Stimulated activated CD8-positive, alpha-beta memory T cell treated with anti-CD3 and anti-CD28 coated beads, Interleukin-15, amount 100 ng/mL, for 48 hours (primary cell): ENCODE measurements around the gene AFG3L2.

ENCODE experiments used
- DNase-seq, 2 donors: peaks; one replicate each; pipeline ENCODE4 v3.0.0-alpha.2; 2020; ENCODE audit warnings: low read depth in 2 of 2

AFG3L2 gene

DNA sequence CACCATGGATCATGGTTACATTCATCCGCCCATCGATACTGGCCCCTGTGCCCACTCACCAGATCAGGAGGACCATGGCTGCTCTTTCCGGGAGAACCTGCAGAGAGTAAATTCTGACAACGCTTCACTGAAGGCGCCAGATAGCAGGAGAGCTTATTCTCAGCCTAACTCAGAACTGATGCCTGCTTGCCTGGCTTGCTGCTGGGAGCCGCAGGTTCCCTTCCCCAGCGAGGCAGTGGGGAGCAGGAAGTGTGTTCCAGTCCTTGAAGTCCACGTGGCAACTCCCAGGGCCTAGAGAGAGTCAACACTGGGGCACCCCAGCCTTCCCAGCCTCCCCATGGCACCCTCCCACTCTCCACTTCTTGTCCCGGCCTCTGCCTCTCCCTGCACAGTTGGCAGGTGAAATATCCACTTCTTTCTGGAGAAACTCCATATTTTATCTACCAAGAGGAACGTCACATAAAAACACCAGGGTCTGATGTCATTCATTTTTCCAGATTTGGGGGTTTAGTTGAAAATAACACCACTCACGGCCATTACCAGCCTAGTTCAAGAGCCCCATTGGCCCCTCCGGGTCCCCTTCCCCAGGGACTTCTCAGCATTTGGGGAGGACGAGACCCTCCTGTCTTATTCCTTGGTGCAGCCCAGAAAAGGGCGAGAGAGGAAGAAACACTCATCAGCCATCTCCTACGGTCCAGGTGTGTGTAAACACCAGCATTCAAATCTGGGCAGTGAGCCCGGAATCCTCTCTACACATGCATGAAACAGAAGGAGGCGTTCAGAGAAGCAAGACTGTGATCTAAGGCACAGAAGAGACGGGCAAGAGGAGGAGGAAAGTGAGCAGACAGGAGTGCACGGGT, 72.4 kb downstream of the AFG3L2 start:
- DNase-seq: no peak

GRCh38 chr18:12302391-12303147, 74.5 kb downstream of the AFG3L2 start:
- DNase-seq: no peak

GRCh38 chr18:12301263-12302005, 75.6 kb downstream of the AFG3L2 start:
- DNase-seq: no peak

DNA sequence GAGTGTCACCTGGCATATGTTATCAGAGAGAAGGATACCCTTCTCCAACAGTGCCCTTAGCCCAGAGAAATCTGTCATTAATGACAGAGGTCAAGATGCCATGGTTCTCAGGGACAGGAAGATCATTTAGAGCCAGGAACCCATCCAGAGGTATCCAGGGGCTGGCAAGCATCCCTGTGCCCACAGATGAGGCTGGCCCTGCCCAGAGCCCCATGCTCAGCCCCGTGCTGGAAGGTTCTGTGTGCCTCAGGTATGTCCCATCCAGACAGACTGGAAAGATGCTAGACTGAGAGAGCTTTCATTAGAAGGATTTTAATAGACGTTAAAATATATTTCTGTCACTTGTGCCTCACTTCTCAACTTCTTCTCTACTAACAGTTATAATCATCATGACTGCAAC, 77.2 kb downstream of the AFG3L2 start:
- no peak for DNase-seq

GRCh38 chr18:12296457-12296856, 80.6 kb downstream of the AFG3L2 start:
- no peak for DNase-seq

- DNase-seq: no peak
These were observed 81.0 kb downstream of the AFG3L2 start for GRCh38 chr18:12296087-12296403.

DNA sequence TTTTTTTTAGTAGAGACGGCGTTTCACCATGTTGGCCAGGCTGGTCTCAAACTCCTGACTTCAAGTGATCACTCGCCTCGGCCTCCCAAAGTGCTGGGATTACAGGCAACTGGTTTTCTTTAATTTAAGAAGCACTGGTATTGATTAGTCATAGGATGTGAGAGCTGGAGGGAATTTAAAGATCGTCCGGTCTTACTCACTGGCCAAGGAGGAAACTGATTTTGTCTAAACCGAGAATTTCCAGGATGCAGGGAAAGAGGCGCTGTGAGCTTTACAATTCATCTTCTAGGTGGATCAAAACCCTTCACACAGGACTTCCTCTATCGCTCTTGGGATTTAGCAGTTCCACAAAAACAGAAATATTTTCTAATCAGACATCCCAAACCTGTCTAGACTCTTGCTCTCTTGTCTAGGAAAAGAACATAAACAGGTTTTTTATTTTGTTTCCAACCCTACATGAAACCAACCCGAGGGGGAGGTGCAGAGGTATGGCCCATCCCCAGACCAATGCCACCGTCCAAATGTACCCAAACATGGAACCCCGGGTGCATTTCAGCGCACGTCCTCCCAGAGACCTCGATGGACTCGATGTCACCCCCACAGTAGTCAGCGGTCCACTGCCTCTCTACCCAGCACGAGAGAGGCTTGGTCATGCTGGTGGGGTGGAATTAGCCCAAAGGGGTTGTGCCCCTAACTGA, 81.5 kb downstream of the AFG3L2 start:
- DNase-seq: no peak

- DNase-seq: no peak
These were observed 83.2 kb downstream of the AFG3L2 start for GRCh38 chr18:12293831-12294230.

GRCh38 chr18:12291690-12292089, 85.3 kb downstream of the AFG3L2 start:
- DNase-seq: no peak

DNA sequence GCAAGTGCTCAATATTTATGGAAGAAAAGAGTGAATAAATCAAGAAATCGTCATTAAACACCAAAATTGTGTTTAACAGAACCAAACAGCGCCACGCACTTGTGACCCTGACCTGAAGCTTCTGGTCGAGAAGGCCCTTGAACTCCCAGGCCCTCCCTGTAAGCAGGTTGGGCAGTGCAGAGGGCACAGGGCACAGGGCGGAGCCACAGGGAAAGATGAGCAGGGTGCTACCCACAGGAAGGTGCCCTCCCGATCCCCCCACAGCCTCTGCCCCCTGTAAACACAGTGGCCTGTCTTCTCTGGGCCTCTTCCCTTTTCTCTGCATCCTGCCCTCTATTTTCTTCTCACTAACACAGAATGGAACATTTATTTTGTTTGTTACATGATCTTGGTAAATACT, 85.9 kb downstream of the AFG3L2 start:
- no peak for DNase-seq

GRCh38 chr18:12290086-12290485, 86.9 kb downstream of the AFG3L2 start:
- DNase-seq: no peak

DNA sequence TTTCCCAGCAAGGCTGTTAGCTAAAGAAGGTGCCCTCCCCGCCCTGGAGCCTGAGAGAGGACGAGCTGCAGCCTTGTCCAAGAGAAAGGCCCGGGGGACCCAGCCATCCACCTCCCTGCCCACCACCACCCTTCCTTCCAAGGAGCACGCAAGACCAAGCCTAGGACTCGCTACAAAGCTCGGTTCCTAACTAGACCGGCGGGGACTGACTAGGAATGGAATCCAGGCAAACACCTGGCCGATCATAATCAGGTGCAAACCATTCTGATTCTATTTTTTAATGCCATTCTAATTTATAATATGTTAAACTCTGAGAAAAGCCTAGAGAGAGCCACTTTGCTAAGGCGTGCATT, 88.6 kb downstream of the AFG3L2 start:
- no peak for DNase-seq

DNA sequence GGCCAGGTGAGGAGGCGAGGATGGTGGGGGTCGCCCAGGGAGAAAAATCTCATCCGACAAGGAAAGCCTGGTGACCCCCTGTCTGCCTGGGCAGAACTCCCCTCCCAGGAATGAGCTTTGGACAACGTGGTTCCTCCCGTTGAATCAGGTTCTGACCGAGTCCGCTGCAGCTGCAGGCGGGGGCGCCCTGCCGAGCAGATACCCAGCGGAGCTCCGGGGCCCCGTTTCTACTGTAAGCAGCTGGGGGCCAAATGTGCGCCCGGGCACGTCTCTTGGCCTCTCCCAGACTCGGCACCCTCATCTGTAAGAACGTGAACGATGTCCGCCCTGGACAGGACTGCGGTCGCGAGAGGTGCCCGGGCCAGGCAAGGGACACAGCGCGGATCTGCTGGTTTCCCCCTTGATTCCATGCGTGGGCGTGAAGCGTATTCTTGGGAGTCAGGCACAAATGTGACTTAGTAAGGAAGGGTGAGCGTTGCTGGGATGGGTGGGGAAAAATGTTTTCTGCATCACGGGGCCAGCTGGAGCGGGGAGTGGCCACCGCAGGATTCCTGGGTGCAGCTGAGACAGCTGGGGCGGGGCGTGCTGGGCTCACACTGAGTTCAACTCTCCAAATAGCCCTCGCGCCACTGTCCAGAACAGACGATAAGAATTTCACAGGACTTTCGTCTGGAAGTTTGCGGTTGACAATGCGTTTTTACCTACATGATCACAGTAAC, 89.2 kb downstream of the AFG3L2 start:
- DNase-seq: no peak

- DNase-seq: no peak
These were observed 89.8 kb downstream of the AFG3L2 start for GRCh38 chr18:12287131-12287681.

DNA sequence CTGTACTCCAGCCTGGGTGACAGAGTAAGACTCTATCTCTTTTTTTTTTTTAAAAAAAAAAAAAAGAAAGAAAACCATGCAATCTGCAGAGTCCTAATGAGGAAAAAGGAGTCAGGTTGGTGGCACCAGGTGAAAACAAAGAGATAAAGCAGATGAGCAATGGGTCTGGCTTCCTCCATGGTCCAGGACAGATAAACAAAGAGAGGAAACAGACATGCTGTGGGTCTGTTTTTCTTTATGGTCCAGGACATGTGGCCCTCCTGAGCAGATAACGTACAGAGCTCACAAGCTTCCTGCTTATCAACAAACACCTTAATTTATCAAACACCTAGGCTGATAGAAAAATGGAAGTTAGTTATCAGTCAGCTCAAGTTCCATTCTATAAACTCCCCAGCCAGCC, 93.4 kb downstream of the AFG3L2 start:
- DNase-seq: no peak

DNA sequence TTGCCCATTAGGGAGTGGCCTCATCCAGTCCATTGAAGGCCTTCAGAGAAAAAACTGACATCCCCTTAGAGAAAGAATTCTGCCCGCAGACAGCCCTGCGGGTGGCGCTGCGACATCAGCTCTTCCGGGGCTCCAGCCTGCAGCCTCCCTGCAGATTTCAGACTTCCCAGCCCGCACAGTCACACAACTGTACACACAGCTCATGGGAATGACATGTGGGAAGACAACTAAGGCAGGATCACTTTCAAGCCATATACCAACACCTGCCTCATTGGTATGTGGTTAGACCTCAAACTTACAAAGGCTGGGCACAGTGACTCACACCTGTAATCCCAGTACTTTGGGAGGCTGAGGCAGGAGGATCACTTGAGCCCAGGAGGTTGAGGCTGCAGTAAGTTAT, 93.8 kb downstream of the AFG3L2 start:
- no peak for DNase-seq

- DNase-seq: no peak
These were observed 94.5 kb downstream of the AFG3L2 start for GRCh38 chr18:12282442-12283039.

- DNase-seq: no peak
These were observed 95.2 kb downstream of the AFG3L2 start for GRCh38 chr18:12281861-12282260.

DNA sequence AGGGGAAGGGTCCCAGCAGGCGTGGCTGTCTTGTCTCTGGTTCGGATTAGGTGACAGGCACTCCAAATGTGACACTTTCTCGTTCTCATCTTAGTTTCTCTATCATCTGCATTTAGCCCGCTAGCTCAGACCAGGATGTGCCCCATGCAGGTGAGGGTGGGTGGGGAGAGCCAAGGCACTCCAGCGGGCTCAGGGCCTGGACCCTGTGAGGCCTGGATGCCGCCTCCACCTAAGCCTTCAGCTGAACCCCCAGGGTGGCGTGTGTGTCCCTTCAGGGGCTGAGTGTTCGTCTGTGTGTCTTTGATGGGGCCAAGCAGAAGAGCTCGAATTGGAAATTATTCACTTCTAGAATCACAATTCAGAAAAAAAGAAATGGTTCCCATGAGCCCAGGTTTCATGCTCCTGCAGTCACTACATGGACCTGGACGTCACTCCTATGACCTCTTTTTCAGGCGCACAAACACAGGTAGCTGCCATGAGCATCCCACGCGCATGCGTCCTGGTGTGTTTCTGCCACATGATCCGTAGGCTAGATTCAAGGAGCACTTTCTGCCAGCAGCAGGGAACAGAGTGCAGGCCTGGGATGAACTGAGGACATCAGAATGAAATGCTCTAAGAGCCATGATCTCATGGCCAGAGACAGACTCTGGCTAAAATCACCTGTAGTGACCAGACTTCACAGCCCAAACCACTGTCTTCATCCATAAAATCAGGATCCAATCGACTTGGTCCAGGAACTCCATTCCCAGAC, 97.1 kb downstream of the AFG3L2 start:
- no peak for DNase-seq
